H1 (cell line): ENCODE measurements around the gene PCSK9. TPM values are rescaled to one million over a fixed set of nuclear protein-coding genes. Genes with fewer than 3 reads are reported as not detected.
A peak's percentile ranks its signal among the peaks of the same experiment; 100 is the strongest.

Source experiments
- CTCF ChIA-PET: fragments of 300-600 bp; sonication (Branson Sonifier 250); formaldehyde crosslinking; loops from one replicate; lab custom pipeline; 2021; ENCODE audit not compliant: partially characterized antibody; lab: Charles Lee
- POLR2A ChIA-PET: fragments of 300-600 bp; sonication (Branson Sonifier 250); formaldehyde crosslinking; loops from one replicate; lab custom pipeline; 2021; ENCODE audit warnings: inconsistent platforms; ENCODE audit not compliant: partially characterized antibody; lab: Charles Lee
- DNase-seq, 2 experiments: peaks; one replicate each; pipeline versions ENCODE4 v3.0.0 to v3.0.0-alpha.2; 2010 to 2022; ENCODE audit warnings: low spot score in 2 of 2, low read depth in 1 of 2, mixed read lengths in 1 of 2
- FAIRE-seq: peaks from 2 replicates; lab custom pipeline; 2011; peaks lifted over from hg19 to GRCh38; lab: Jason Lieb, UNC
- H2AFZ ChIP-seq: 2 replicates; pipeline ENCODE4 v1.8.1; 2012; ENCODE audit warnings: low read length, inconsistent platforms
- H2AK5ac ChIP-seq: 2 replicates; pipeline ENCODE4 v1.6.1; 2013; ENCODE audit warnings: low read depth, low read length
- H2BK120ac ChIP-seq: replicated peaks from 2 replicates; pipeline ENCODE3; 2013; ENCODE audit warnings: low read depth, low read length, inconsistent platforms
- H2BK12ac ChIP-seq: 2 replicates; pipeline ENCODE4 v1.6.1; 2013; ENCODE audit warnings: low read depth, low read length
- H2BK15ac ChIP-seq: 2 replicates; pipeline ENCODE4 v1.6.1; 2013; ENCODE audit warnings: low read length
- H2BK20ac ChIP-seq: 2 replicates; pipeline ENCODE4 v1.6.1; 2013; ENCODE audit warnings: low read length
- H2BK5ac ChIP-seq: 2 replicates; pipeline ENCODE4 v1.6.1; 2013; ENCODE audit warnings: low read depth, low read length
- H3K14ac ChIP-seq: 2 replicates; pipeline ENCODE4 v1.6.1; 2013; ENCODE audit warnings: inconsistent platforms; ENCODE audit not compliant: insufficient read length
- H3K18ac ChIP-seq: 2 replicates; pipeline ENCODE4 v1.6.1; 2013; ENCODE audit warnings: low read length; ENCODE audit errors: extremely low read depth
- H3K23ac ChIP-seq: 2 replicates; pipeline ENCODE4 v1.6.1; 2013; ENCODE audit warnings: inconsistent platforms; ENCODE audit not compliant: insufficient read length
- H3K23me2 ChIP-seq: 2 replicates; pipeline ENCODE4 v1.6.1; 2013; ENCODE audit warnings: low read depth, low read length
- H3K27ac ChIP-seq: 2 replicates; pipeline ENCODE4 v1.6.1; 2011; ENCODE audit warnings: low read depth, low read length, inconsistent platforms
- H3K27me3 ChIP-seq, 4 experiments: replicated peaks in 1 of 4; 1 replicate in 1 of 4; 2 replicates in 3 of 4; pipeline versions ENCODE4 v1.6.1 to v1.8.1; 2011 to 2013; ENCODE audit warnings: low read length in 3 of 4, mild to moderate bottlenecking in 3 of 4, inconsistent platforms in 2 of 4, mixed read lengths in 2 of 4, moderate library complexity in 1 of 4; ENCODE audit not compliant: control insufficient read depth in 3 of 4, insufficient read depth in 3 of 4; ENCODE audit errors: extremely low read depth in 1 of 4
- H3K36me3 ChIP-seq, 4 experiments: 2 replicates each; pipeline versions ENCODE4 v1.6.1 to v1.8.1; 2011 to 2013; ENCODE audit warnings: mild to moderate bottlenecking in 4 of 4, low read length in 3 of 4, moderate library complexity in 2 of 4, control low read depth in 1 of 4, inconsistent platforms in 1 of 4; ENCODE audit not compliant: insufficient read depth in 4 of 4, control insufficient read depth in 2 of 4
- H3K4ac ChIP-seq: replicated peaks from 2 replicates; pipeline ENCODE3; 2013; ENCODE audit warnings: low read length, low read depth, mixed read lengths, inconsistent platforms; ENCODE audit not compliant: insufficient read length
- H3K4me1 ChIP-seq, 4 experiments: replicated peaks in 1 of 4; 1 replicate in 1 of 4; 2 replicates in 3 of 4; pipeline versions ENCODE4 v1.6.1 to v1.8.1; 2011 to 2013; ENCODE audit warnings: low read length in 3 of 4, inconsistent platforms in 2 of 4, mixed read lengths in 1 of 4; ENCODE audit not compliant: insufficient read depth in 4 of 4, control insufficient read depth in 3 of 4
- H3K4me2 ChIP-seq, 2 experiments: 2 replicates each; pipeline versions ENCODE4 v1.6.1 to v1.8.1; 2011 to 2013; ENCODE audit warnings: low read depth in 2 of 2, low read length in 2 of 2, control low read depth in 1 of 2, inconsistent platforms in 1 of 2, mild to moderate bottlenecking in 1 of 2; ENCODE audit not compliant: insufficient read depth in 1 of 2
- H3K4me3 ChIP-seq, 4 experiments: fragments of 200-600, 300-600 bp in 1 of 4; sonication (generic), shearing (Covaris generic), sonication (Bioruptor Twin) in 1 of 4; 2 replicates each; pipeline versions ENCODE4 v1.5.1 to v1.8.1; 2011 to 2016; ENCODE audit warnings: low read length in 4 of 4, low read depth in 3 of 4, control low read depth in 2 of 4, inconsistent platforms in 2 of 4, mild to moderate bottlenecking in 2 of 4, mixed read lengths in 1 of 4, moderate library complexity in 1 of 4; ENCODE audit not compliant: insufficient read depth in 2 of 4; ENCODE audit errors: extremely low read depth in 1 of 4
- H3K56ac ChIP-seq: replicated peaks from 2 replicates; pipeline ENCODE3; 2013; ENCODE audit warnings: low read depth, mild to moderate bottlenecking, mixed read lengths, low read length, inconsistent platforms; ENCODE audit not compliant: insufficient read length
- H3K79me1 ChIP-seq: 2 replicates; pipeline ENCODE4 v1.6.1; 2013; ENCODE audit warnings: low read depth, low read length, control low read depth
- H3K79me2 ChIP-seq, 2 experiments: 2 replicates each; pipeline versions ENCODE4 v1.6.1 to v1.8.1; 2012 to 2013; ENCODE audit warnings: low read length in 2 of 2, mild to moderate bottlenecking in 2 of 2, inconsistent platforms in 1 of 2; ENCODE audit not compliant: insufficient read depth in 2 of 2, control insufficient read depth in 1 of 2
- H3K9ac ChIP-seq, 4 experiments: replicated peaks in 1 of 4; 1 replicate in 1 of 4; 2 replicates in 3 of 4; pipeline versions ENCODE4 v1.6.1 to v1.8.1; 2011 to 2013; ENCODE audit warnings: low read depth in 3 of 4, low read length in 3 of 4, control low read depth in 2 of 4, mild to moderate bottlenecking in 2 of 4, moderate library complexity in 2 of 4, inconsistent platforms in 1 of 4; ENCODE audit errors: extremely low read depth in 1 of 4
- H3K9me3 ChIP-seq, 2 experiments: 2 replicates each; pipeline versions ENCODE4 v1.6.1 to v1.8.1; 2012 to 2013; ENCODE audit warnings: mild to moderate bottlenecking in 2 of 2, moderate library complexity in 2 of 2, control low read depth in 1 of 2, inconsistent platforms in 1 of 2, low read depth in 1 of 2, low read length in 1 of 2, mixed read lengths in 1 of 2; ENCODE audit not compliant: insufficient read depth in 2 of 2
- H4K20me1 ChIP-seq, 2 experiments: replicated peaks in 1 of 2; 2 replicates each; pipeline versions ENCODE3 to v1.8.1; 2011 to 2013; ENCODE audit warnings: inconsistent platforms in 2 of 2, low read length in 2 of 2, mild to moderate bottlenecking in 1 of 2; ENCODE audit not compliant: insufficient read depth in 2 of 2, control insufficient read depth in 1 of 2
- H4K5ac ChIP-seq: 2 replicates; pipeline ENCODE4 v1.6.1; 2013; ENCODE audit warnings: low read length, low read depth, mixed read lengths, inconsistent platforms; ENCODE audit not compliant: insufficient read length
- H4K8ac ChIP-seq: 2 replicates; pipeline ENCODE4 v1.8.0; 2013; ENCODE audit warnings: mild to moderate bottlenecking, moderate library complexity, low read length, inconsistent platforms; ENCODE audit not compliant: insufficient read depth; ENCODE audit errors: extremely low read depth
- H4K91ac ChIP-seq: replicated peaks from 2 replicates; pipeline ENCODE3; 2013; ENCODE audit warnings: low read length, mixed read lengths, inconsistent platforms; ENCODE audit not compliant: insufficient read length
- CREB1 ChIP-seq: IDR thresholded peaks from 2 replicates; pipeline ENCODE4 v1.6.1; 2012; ENCODE audit warnings: inconsistent platforms
- RAD21 ChIP-seq, 2 experiments: IDR thresholded peaks in 1 of 2; conservative IDR thresholded peaks in 1 of 2; 2 replicates each; pipeline ENCODE4 v1.6.1; 2011; ENCODE audit warnings: low read depth in 2 of 2, low read length in 2 of 2, improper control_type of control experiment in 1 of 2, inconsistent platforms in 1 of 2, mild to moderate bottlenecking in 1 of 2, moderate library complexity in 1 of 2
- WGBS, 2 experiments: shearing (Covaris generic) in 1 of 2; methylation state at CpG; one replicate each; pipeline versions ENCODE4 v1.1.6 to v1.1.7; 2013 to 2015; ENCODE audit warnings: low lambda C conversion rate in 2 of 2, mixed read lengths in 2 of 2, inconsistent platforms in 1 of 2, low coverage in 1 of 2, missing lambda C conversion rate in 1 of 2; ENCODE audit not compliant: insufficient replicate concordance in 2 of 2, insufficient coverage in 1 of 2, insufficient read length in 1 of 2; ENCODE audit errors: extremely low coverage in 1 of 2, missing lambda C conversion rate in 1 of 2; 5-methylcytosine and 5-hydroxymethylcytosine counted together
- polyA plus RNA-seq, 7 experiments: library from polyadenylated mRNA; depleted of rRNA in 3 of 7; stranded (reverse) in 5 of 7; unstranded in 2 of 7; fragments of >200 nt in 5 of 7; fragments of 200-250 nt in 2 of 7; gene quantifications; 1 replicate in 5 of 7; 2 replicates in 1 of 7; 4 replicates in 1 of 7; pipeline versions ENCODE4 v1.2.1 to v1.2.3, GENCODE V29; 2011 to 2013; ENCODE audit warnings: missing spikeins in 2 of 7, mixed read lengths in 2 of 7
- total RNA-seq: library from RNA; stranded (reverse); fragmentation: NEBNext Ultra II Directional; extraction: Animal tissue kit (Norgen Biotek cat#: 25700); gene quantifications from 2 replicates; pipeline ENCODE4 v1.2.1, GENCODE V29; 2021

PCSK9 gene
- total and polyA plus RNA-seq, 2 of the 8 experiments (the other 6 are each of a cell fraction or from before 2014, with no cell fraction given): 22.3 to 32.3 TPM

DNA sequence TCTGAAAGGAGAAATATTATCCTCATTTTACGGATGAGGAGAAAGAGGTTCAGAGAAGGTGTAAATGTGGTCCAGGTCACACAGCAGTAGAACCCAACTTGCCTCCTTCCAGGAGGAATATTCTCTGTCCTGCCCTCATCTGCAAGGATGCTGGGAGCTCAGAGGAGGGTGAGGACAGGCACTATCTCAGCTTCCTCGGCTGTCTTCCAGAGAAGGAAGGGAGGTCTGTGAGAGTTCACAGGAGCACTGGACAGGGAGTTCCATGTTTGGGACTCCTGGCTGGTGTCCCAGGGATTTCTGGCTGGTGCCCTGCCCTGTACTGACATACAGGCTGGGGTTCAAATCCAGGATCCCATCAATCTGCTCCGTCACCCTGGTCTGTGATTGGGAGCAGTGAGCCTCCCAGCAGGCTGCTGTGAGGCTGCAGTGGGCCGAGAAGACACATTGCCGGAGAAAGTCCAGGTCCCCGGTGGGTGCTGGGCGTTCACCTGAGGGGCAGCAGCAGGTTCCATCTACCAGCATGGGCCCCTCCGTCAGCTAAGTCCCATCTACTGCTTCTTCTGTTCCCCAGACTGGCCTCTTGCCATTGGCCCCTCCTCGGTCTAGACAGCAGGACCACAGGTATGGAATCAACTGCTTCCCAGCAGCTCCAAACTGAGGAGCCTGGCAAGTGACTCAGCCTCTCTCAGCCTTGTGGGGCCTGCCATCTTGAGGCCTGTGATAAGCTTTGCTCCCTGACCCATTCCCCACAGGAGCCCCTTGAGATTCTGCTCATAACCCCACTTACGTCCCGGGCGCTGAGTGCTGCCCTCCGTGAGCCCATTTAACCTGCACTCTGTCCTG, 49.2 kb upstream of the PCSK9 start:
- no peaks in the 10 kb centered on the region for H3K23me2 ChIP-seq
- WGBS, 2 experiments: 72% methylated on average over 12 of the region's 13 CpGs; no CpG with 5 or more reads in 1 of the 2 experiments
- H2BK12ac ChIP-seq: no peak overlapping the region
- no peak overlapping the region for H2BK120ac ChIP-seq
- no peak overlapping the region for H3K4me3 ChIP-seq
- H2BK20ac ChIP-seq: no peak overlapping the region
- no peaks in the 10 kb centered on the region for H3K79me2 ChIP-seq
- CTCF ChIA-PET: interaction anchor here (1.0 to 18.4 kb wide), 8 partner anchors 9 to 44 kb away, joined by 3 to 436 read pairs (median 6); partner anchors contain the start of gene TMEM61
- no peak overlapping the region; the same call in 1 of the 2 replicates for H2BK5ac ChIP-seq
- H3K4ac ChIP-seq: no peak overlapping the region
- H4K8ac ChIP-seq: no peak overlapping the region
- peak overlapping the region; percentile 30 for H4K91ac ChIP-seq
- H3K27me3 ChIP-seq: peaks cover 0 to 2% (median 0%) of the 10 kb centered on the region in 4 experiments; a peak in 2 of 7 replicates
- FAIRE-seq (no peak), DNase-seq (no peak)
- H2BK15ac ChIP-seq: peak overlapping the region; percentile 88; the same call in 1 of the 2 replicates
- H2AFZ ChIP-seq: no peak overlapping the region
- no peaks in the 10 kb centered on the region for H3K9me3 ChIP-seq
- POLR2A ChIA-PET: no interaction called here
- H3K36me3 ChIP-seq: no peaks in the 10 kb centered on the region
- H3K56ac ChIP-seq: no peak overlapping the region
- H3K23ac ChIP-seq: no peak overlapping the region
- H3K4me1 ChIP-seq: peaks cover 8 to 14% (median 12%) of the 10 kb centered on the region in 4 experiments
- no peak overlapping the region for H4K5ac ChIP-seq
- no peak overlapping the region for H3K27ac ChIP-seq
- no peak overlapping the region for H3K4me2 ChIP-seq
- TF ChIP-seq RAD21 (IDR thresholded peaks at IDR 0.05 in 1 of 2, conservative IDR thresholded peaks at IDR 0.05 in 1 of 2; ENCODE audit: low read depth in 2 of 2, low read length in 2 of 2) (peak in 1 of 2 experiments; percentile 5; a peak in 1 of 4 replicates), CREB1 (no peak)
- TF ChIP-seq, all 59 proteins: peak for 1
- no peak overlapping the region for H2AK5ac ChIP-seq
- no peak overlapping the region for H3K14ac ChIP-seq
- H4K20me1 ChIP-seq: no peaks in the 10 kb centered on the region
- H3K18ac ChIP-seq: no peak overlapping the region
- no peaks in the 10 kb centered on the region for H3K79me1 ChIP-seq
- H3K9ac ChIP-seq: no peak overlapping the region
